ENCODE measurements around the gene FRMD5.

The FRMD5 gene

GRCh38 chr15:43922021-43922420 lies 273.1 kb downstream of the FRMD5 start:
- TF ChIP-seq TAF1 (IDR thresholded peaks at IDR 0.05; ENCODE audit: borderline replicate concordance, insufficient read depth, low read length) (no peak), FOXP2 (optimal IDR thresholded peaks at IDR 0.05; ENCODE audit: borderline replicate concordance, extremely low read depth, extremely low read length, insufficient read depth) (no peak), POLR2AphosphoS5 (IDR thresholded peaks at IDR 0.05; ENCODE audit: low read depth, low read length) (no peak), SIN3A (IDR thresholded peaks at IDR 0.05; ENCODE audit: borderline replicate concordance, insufficient read depth, low read length) (no peak)
- TF ChIP-seq, protein P1, sequence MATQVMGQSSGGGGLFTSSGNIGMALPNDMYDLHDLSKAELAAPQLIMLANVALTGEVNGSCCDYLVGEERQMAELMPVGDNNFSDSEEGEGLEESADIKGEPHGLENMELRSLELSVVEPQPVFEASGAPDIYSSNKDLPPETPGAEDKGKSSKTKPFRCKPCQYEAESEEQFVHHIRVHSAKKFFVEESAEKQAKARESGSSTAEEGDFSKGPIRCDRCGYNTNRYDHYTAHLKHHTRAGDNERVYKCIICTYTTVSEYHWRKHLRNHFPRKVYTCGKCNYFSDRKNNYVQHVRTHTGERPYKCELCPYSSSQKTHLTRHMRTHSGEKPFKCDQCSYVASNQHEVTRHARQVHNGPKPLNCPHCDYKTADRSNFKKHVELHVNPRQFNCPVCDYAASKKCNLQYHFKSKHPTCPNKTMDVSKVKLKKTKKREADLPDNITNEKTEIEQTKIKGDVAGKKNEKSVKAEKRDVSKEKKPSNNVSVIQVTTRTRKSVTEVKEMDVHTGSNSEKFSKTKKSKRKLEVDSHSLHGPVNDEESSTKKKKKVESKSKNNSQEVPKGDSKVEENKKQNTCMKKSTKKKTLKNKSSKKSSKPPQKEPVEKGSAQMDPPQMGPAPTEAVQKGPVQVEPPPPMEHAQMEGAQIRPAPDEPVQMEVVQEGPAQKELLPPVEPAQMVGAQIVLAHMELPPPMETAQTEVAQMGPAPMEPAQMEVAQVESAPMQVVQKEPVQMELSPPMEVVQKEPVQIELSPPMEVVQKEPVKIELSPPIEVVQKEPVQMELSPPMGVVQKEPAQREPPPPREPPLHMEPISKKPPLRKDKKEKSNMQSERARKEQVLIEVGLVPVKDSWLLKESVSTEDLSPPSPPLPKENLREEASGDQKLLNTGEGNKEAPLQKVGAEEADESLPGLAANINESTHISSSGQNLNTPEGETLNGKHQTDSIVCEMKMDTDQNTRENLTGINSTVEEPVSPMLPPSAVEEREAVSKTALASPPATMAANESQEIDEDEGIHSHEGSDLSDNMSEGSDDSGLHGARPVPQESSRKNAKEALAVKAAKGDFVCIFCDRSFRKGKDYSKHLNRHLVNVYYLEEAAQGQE (IDR thresholded peaks at IDR 0.05; ENCODE audit: insufficient read depth in 1 of 2, low read depth in 2 of 2, low read length in 2 of 2) = no peak

DNA sequence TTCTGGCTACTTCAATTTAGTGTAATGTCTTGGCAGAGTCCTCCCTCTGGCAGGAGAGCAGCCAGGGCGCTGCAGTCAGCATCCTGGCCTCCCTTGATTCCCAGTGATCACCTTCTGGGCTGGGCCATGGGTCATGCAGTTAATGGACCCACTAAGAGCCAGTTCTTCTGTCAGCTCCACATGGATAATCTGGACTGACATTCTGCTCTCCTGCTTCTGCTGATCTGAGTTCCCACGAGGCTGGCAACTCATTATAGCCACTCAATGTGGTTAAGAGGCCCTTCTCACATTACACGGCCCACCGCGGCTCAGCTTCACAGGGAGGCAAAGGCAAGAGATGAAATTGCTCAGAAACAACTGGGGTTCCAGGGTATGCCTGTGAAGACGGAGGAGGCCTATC lies 274.3 kb downstream of the FRMD5 start:
- TF ChIP-seq POLR2AphosphoS5 (IDR thresholded peaks at IDR 0.05; ENCODE audit: low read depth, low read length) (no peak), SIN3A (IDR thresholded peaks at IDR 0.05; ENCODE audit: borderline replicate concordance, insufficient read depth, low read length) (no peak), TAF1 (IDR thresholded peaks at IDR 0.05; ENCODE audit: borderline replicate concordance, insufficient read depth, low read length) (no peak), FOXP2 (optimal IDR thresholded peaks at IDR 0.05; ENCODE audit: borderline replicate concordance, extremely low read depth, extremely low read length, insufficient read depth) (no peak)
- TF ChIP-seq, protein P1 (IDR thresholded peaks at IDR 0.05; ENCODE audit: insufficient read depth in 1 of 2, low read depth in 2 of 2, low read length in 2 of 2) = no peak

DNA sequence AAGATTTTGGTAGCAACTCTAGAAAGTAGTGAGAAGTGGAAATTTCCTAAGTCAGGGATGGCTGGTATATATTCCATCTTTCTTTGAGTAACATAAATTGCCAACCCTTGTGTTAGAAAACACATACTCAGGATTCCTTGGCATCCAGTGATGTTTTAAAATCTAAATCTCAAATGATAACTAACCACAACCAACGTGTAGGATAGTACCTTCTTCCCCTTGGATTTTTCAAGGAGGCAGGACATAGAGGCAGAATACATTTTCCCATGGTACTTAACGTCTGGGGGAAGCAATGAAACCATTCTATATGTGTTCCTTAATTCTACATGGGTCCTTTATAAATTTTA lies 274.8 kb downstream of the FRMD5 start:
- TF ChIP-seq SIN3A (IDR thresholded peaks at IDR 0.05; ENCODE audit: borderline replicate concordance, insufficient read depth, low read length) (no peak), FOXP2 (optimal IDR thresholded peaks at IDR 0.05; ENCODE audit: borderline replicate concordance, extremely low read depth, extremely low read length, insufficient read depth) (no peak), POLR2AphosphoS5 (IDR thresholded peaks at IDR 0.05; ENCODE audit: low read depth, low read length) (no peak), TAF1 (IDR thresholded peaks at IDR 0.05; ENCODE audit: borderline replicate concordance, insufficient read depth, low read length) (no peak)

GRCh38 chr15:43919540-43920253 lies 275.4 kb downstream of the FRMD5 start:
- TF ChIP-seq SIN3A (IDR thresholded peaks at IDR 0.05; ENCODE audit: borderline replicate concordance, insufficient read depth, low read length) = no peak
- TF ChIP-seq TAF1 (IDR thresholded peaks at IDR 0.05; ENCODE audit: borderline replicate concordance, insufficient read depth, low read length) = no peak
- TF ChIP-seq POLR2AphosphoS5 (IDR thresholded peaks at IDR 0.05; ENCODE audit: low read depth, low read length) = no peak
- TF ChIP-seq FOXP2 (optimal IDR thresholded peaks at IDR 0.05; ENCODE audit: borderline replicate concordance, extremely low read depth, extremely low read length, insufficient read depth) = no peak
- TF ChIP-seq, protein P1 (IDR thresholded peaks at IDR 0.05; ENCODE audit: insufficient read depth in 1 of 2, low read depth in 2 of 2, low read length in 2 of 2) = no peak

DNA sequence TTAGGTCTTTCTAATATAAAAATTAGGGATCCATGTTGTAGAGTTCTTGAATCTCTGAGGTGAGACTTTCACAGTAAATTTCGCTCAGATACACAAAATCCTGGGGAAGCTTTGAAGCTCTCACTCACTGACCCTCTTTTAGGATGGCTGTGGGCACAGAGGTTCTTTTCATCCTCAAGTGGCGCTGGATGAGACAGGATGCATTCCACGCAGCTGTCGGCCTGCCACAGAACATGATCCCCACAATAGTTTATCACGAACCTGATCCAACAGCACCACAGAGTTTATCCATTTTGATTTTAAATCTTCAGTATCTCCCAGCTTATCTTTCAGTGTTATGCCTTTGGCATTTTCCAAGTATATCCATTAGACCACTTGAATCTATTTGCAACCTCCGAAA lies 276.4 kb downstream of the FRMD5 start:
- TF ChIP-seq TAF1 (IDR thresholded peaks at IDR 0.05; ENCODE audit: borderline replicate concordance, insufficient read depth, low read length) = no peak
- no peak for TF ChIP-seq SIN3A (IDR thresholded peaks at IDR 0.05; ENCODE audit: borderline replicate concordance, insufficient read depth, low read length)
- TF ChIP-seq, protein P1 (IDR thresholded peaks at IDR 0.05; ENCODE audit: insufficient read depth in 1 of 2, low read depth in 2 of 2, low read length in 2 of 2) = no peak
- no peak for TF ChIP-seq POLR2AphosphoS5 (IDR thresholded peaks at IDR 0.05; ENCODE audit: low read depth, low read length)
- no peak for TF ChIP-seq FOXP2 (optimal IDR thresholded peaks at IDR 0.05; ENCODE audit: borderline replicate concordance, extremely low read depth, extremely low read length, insufficient read depth)

Measured in PFSK-1 (cell line).